HG03103 (cell line): ENCODE measurements around the gene YPEL5.
"Not testable (repeated sequence)": the region's sequence is repeated elsewhere in the genome, so short reads cannot be mapped to it uniquely, and the experiment has no call there.

Experiments
- ATAC-seq: cut with Tn5 transposase; IDR thresholded peaks from one replicate; pipeline ENCODE4 v1.9.1; 2021; ENCODE audit warnings: low read depth; ENCODE audit not compliant: unreplicated experiment

YPEL5 gene

GRCh38 chr2:30146337-30147195 is at the start of gene YPEL5:
TSS of gene YPEL5 (plus strand) at chr2:30147007. CDS start at chr2:30156652, 9,645 bp downstream.
- ATAC-seq: peak; percentile 93

GRCh38 chr2:30098266-30099005 is 48.4 kb upstream of the YPEL5 start:
- ATAC-seq: no peak

- not testable (repeated sequence) for ATAC-seq
Observed at GRCh38 chr2:30099366-30099765, 47.4 kb upstream of the YPEL5 start.

- ATAC-seq: not testable (repeated sequence)
Observed at GRCh38 chr2:30100691-30101090, 46.1 kb upstream of the YPEL5 start.

GRCh38 chr2:30104307-30104706 is 42.5 kb upstream of the YPEL5 start:
- no peak for ATAC-seq

- no peak for ATAC-seq
Observed at GRCh38 chr2:30105556-30105955, 41.3 kb upstream of the YPEL5 start.

GRCh38 chr2:30106543-30106942 is 40.3 kb upstream of the YPEL5 start:
- no peak for ATAC-seq

GRCh38 chr2:30108192-30108591 is 38.6 kb upstream of the YPEL5 start:
- no peak for ATAC-seq

GRCh38 chr2:30108851-30109250 is 38.0 kb upstream of the YPEL5 start:
- ATAC-seq: no peak

GRCh38 chr2:30109856-30110255 is 37.0 kb upstream of the YPEL5 start:
- no peak for ATAC-seq

GRCh38 chr2:30110773-30111172 is 36.0 kb upstream of the YPEL5 start:
- ATAC-seq: no peak

- not testable (repeated sequence) for ATAC-seq
Observed at GRCh38 chr2:30111186-30111585, 35.6 kb upstream of the YPEL5 start.

GRCh38 chr2:30112561-30112960 is 34.2 kb upstream of the YPEL5 start:
- ATAC-seq: no peak

GRCh38 chr2:30113617-30114293 is 33.1 kb upstream of the YPEL5 start:
- ATAC-seq: no peak

GRCh38 chr2:30115141-30115980 is 31.4 kb upstream of the YPEL5 start:
- no peak for ATAC-seq

- ATAC-seq: no peak
Observed at GRCh38 chr2:30115981-30116285, 30.9 kb upstream of the YPEL5 start.

- ATAC-seq: no peak
Observed at GRCh38 chr2:30122362-30122761, 24.4 kb upstream of the YPEL5 start.

GRCh38 chr2:30127016-30127893 is 19.6 kb upstream of the YPEL5 start:
- ATAC-seq: no peak

- no peak for ATAC-seq
Observed at GRCh38 chr2:30134582-30134981, 12.2 kb upstream of the YPEL5 start.

- no peak for ATAC-seq
Observed at GRCh38 chr2:30135541-30135940, 11.3 kb upstream of the YPEL5 start.
